ENCODE data around the gene TMEM25.

TMEM25 gene

GRCh38 chr11:118535261-118535660, 4.3 kb downstream of the TMEM25 start:
- H3K27ac ChIP-seq (ENCODE audit: poor library complexity, severe bottlenecking) = no peak overlapping the region
- no peaks in the 10 kb centered on the region for H3K27me3 ChIP-seq (ENCODE audit: insufficient read depth, poor library complexity, severe bottlenecking)
- DNase-seq (ENCODE audit: low spot score) (no peak), ATAC-seq (ENCODE audit: low read depth) (no peak)
- no peaks in the 10 kb centered on the region for H3K9me3 ChIP-seq (ENCODE audit: severe bottlenecking)
- no peak overlapping the region for H3K4me3 ChIP-seq (ENCODE audit: severe bottlenecking)
- no peaks in the 10 kb centered on the region; the same call in 1 of the 2 replicates for H3K36me3 ChIP-seq (ENCODE audit: low read depth)
- H3K4me1 ChIP-seq (ENCODE audit: insufficient read depth, poor library complexity, severe bottlenecking) = no peaks in the 10 kb centered on the region
- TF ChIP-seq CTCF (IDR thresholded peaks at IDR 0.05; ENCODE audit: poor library complexity, severe bottlenecking) = no peak

GRCh38 chr11:118536726-118537125, 5.7 kb downstream of the TMEM25 start:
- DNase-seq (ENCODE audit: low spot score) = no peak
- no peak for TF ChIP-seq CTCF (IDR thresholded peaks at IDR 0.05; ENCODE audit: poor library complexity, severe bottlenecking)
- peak; percentile 49; the same call in 2 of the 3 replicates for ATAC-seq (ENCODE audit: low read depth)
- Histone ChIP-seq H3K27me3 (ENCODE audit: insufficient read depth, poor library complexity, severe bottlenecking) (no peaks in the 10 kb centered on the region), H3K9me3 (ENCODE audit: severe bottlenecking) (no peaks in the 10 kb centered on the region), H3K4me3 (ENCODE audit: severe bottlenecking) (no peak overlapping the region), H3K27ac (ENCODE audit: poor library complexity, severe bottlenecking) (no peak overlapping the region), H3K36me3 (ENCODE audit: low read depth) (no peaks in the 10 kb centered on the region; the same call in 1 of the 2 replicates), H3K4me1 (ENCODE audit: insufficient read depth, poor library complexity, severe bottlenecking) (no peaks in the 10 kb centered on the region)

- no peak for ATAC-seq (ENCODE audit: low read depth)
These were observed 6.5 kb downstream of the TMEM25 start for GRCh38 chr11:118537409-118537980.

GRCh38 chr11:118544010-118544646, 13.1 kb downstream of the TMEM25 start:
- DNase-seq (ENCODE audit: low spot score) = no peak
- ATAC-seq (ENCODE audit: low read depth) = no peak
- Histone ChIP-seq H3K9me3 (ENCODE audit: severe bottlenecking) (no peaks in the 10 kb centered on the region), H3K27me3 (ENCODE audit: insufficient read depth, poor library complexity, severe bottlenecking) (no peaks in the 10 kb centered on the region), H3K4me1 (ENCODE audit: insufficient read depth, poor library complexity, severe bottlenecking) (no peaks in the 10 kb centered on the region), H3K27ac (ENCODE audit: poor library complexity, severe bottlenecking) (no peak overlapping the region), H3K36me3 (ENCODE audit: low read depth) (peaks cover 17% of the 10 kb centered on the region), H3K4me3 (ENCODE audit: severe bottlenecking) (no peak overlapping the region)
- TF ChIP-seq CTCF (IDR thresholded peaks at IDR 0.05; ENCODE audit: poor library complexity, severe bottlenecking) = no peak

More at GRCh38 chr11:118537409-118537980, 6.5 kb downstream of the TMEM25 start:
- TF ChIP-seq CTCF (IDR thresholded peaks at IDR 0.05; ENCODE audit: poor library complexity, severe bottlenecking) = no peak
- H3K27ac ChIP-seq (ENCODE audit: poor library complexity, severe bottlenecking) = no peak overlapping the region
- no peak overlapping the region for H3K4me3 ChIP-seq (ENCODE audit: severe bottlenecking)
- no peaks in the 10 kb centered on the region for H3K9me3 ChIP-seq (ENCODE audit: severe bottlenecking)
- no peak for DNase-seq (ENCODE audit: low spot score)
- H3K4me1 ChIP-seq (ENCODE audit: insufficient read depth, poor library complexity, severe bottlenecking) = no peaks in the 10 kb centered on the region
- H3K27me3 ChIP-seq (ENCODE audit: insufficient read depth, poor library complexity, severe bottlenecking) = no peaks in the 10 kb centered on the region
- no peaks in the 10 kb centered on the region for H3K36me3 ChIP-seq (ENCODE audit: low read depth)

- no peak for ATAC-seq (ENCODE audit: low read depth)
These were observed 13.6 kb downstream of the TMEM25 start for GRCh38 chr11:118544647-118545010.

More at GRCh38 chr11:118544647-118545010, 13.6 kb downstream of the TMEM25 start:
- DNase-seq (ENCODE audit: low spot score) = no peak
- Histone ChIP-seq H3K4me1 (ENCODE audit: insufficient read depth, poor library complexity, severe bottlenecking) (no peaks in the 10 kb centered on the region), H3K9me3 (ENCODE audit: severe bottlenecking) (no peaks in the 10 kb centered on the region), H3K27ac (ENCODE audit: poor library complexity, severe bottlenecking) (no peak overlapping the region), H3K36me3 (ENCODE audit: low read depth) (peaks cover 17% of the 10 kb centered on the region), H3K27me3 (ENCODE audit: insufficient read depth, poor library complexity, severe bottlenecking) (no peaks in the 10 kb centered on the region), H3K4me3 (ENCODE audit: severe bottlenecking) (no peak overlapping the region)
- TF ChIP-seq CTCF (IDR thresholded peaks at IDR 0.05; ENCODE audit: poor library complexity, severe bottlenecking) = no peak
